Activated CD4-positive, alpha-beta T cell treated with anti-CD3 and anti-CD28 coated beads, Interleukin-2, amount 10 ng/mL, durations not matched to agents 7 days and 5 days (primary cell): ENCODE results near the gene DARS2. TPM values are rescaled to one million over a fixed set of nuclear protein-coding genes. Genes with fewer than 3 reads are reported as not detected.
"Not testable (repeated sequence)": the region's sequence is repeated elsewhere in the genome, so short reads cannot be mapped to it uniquely, and the experiment has no call there.

Source experiments
- CTCF ChIA-PET: fragments of 350-600 bp; sonication (Branson Sonifier 250); formaldehyde crosslinking; loops from one replicate; lab custom pipeline; 2021; ENCODE audit warnings: antibody characterized with exemption; lab: Charles Lee
- POLR2A ChIA-PET: fragments of 350-600 bp; sonication (Branson Sonifier 250); formaldehyde crosslinking; loops from one replicate; lab custom pipeline; 2021; ENCODE audit warnings: antibody characterized with exemption; lab: Charles Lee
- DNase-seq: peaks from one replicate; pipeline ENCODE4 v3.0.0-alpha.2; 2020
- H3K27ac Mint-ChIP-seq: one replicate; pipeline ENCODE4 v1.8.0; 2021; ENCODE audit warnings: mild to moderate bottlenecking, moderate library complexity, mixed read lengths
- H3K27me3 Mint-ChIP-seq: one replicate; pipeline ENCODE4 v1.8.0; 2021; ENCODE audit warnings: mixed read lengths
- H3K36me3 Mint-ChIP-seq: one replicate; pipeline ENCODE4 v1.8.0; 2021; ENCODE audit warnings: low read depth, mixed read lengths
- H3K4me1 Mint-ChIP-seq: one replicate; pipeline ENCODE4 v1.8.0; 2021; ENCODE audit warnings: mixed read lengths
- H3K4me3 Mint-ChIP-seq: one replicate; pipeline ENCODE4 v1.8.0; 2021; ENCODE audit warnings: mild to moderate bottlenecking, moderate library complexity, mixed read lengths
- H3K9me3 Mint-ChIP-seq: one replicate; pipeline ENCODE4 v1.8.0; 2021; ENCODE audit warnings: mixed read lengths
- total RNA-seq, 2 experiments: library from RNA; stranded (reverse); gene quantifications; one replicate each; pipeline ENCODE4 v1.2.3, GENCODE V29; 2021

DARS2 gene
- total RNA-seq, 2 experiments from 2014 or later = 28.1 to 30.8 TPM

- Mint-ChIP-seq H3K4me3 (peak overlapping the region; percentile 95), H3K9me3 (no peaks in the 10 kb centered on the region), H3K27ac (peak overlapping the region; percentile 96), H3K4me1 (peaks cover 46% of the 10 kb centered on the region), H3K36me3 (peaks cover 43% of the 10 kb centered on the region), H3K27me3 (no peaks in the 10 kb centered on the region)
- ChIA-PET POLR2A (no interaction called here), CTCF (no interaction called here)
- no peak for DNase-seq
Measured at GRCh38 chr1:173871091-173871490, 46.6 kb downstream of the DARS2 start.

DNA sequence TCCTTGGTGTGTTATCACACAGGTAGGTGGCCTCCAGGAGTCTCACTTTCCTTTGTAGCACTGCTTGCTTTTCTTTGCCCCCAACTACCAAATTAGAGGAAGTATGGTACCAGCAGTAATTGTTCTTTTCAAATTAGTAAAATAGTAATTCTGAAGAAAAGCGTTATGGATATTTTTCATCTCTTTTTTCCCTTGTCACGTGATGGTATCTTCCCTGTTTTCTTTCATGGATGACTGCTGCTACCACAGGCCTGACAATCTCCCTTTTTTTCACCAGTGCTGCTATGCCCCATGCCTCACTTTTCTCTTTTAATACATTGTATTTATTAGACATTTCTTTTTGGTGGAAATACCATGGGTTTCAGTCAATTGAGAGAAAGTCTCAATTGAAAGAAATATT, 47.0 kb downstream of the DARS2 start:
- peak overlapping the region; percentile 96 for H3K27ac Mint-ChIP-seq
- POLR2A ChIA-PET = no interaction called here
- peaks cover 41% of the 10 kb centered on the region for H3K36me3 Mint-ChIP-seq
- H3K9me3 Mint-ChIP-seq = no peaks in the 10 kb centered on the region
- H3K4me1 Mint-ChIP-seq = peaks cover 42% of the 10 kb centered on the region
- H3K27me3 Mint-ChIP-seq = no peaks in the 10 kb centered on the region
- CTCF ChIA-PET = no interaction called here
- DNase-seq = no peak
- peak overlapping the region; percentile 48 for H3K4me3 Mint-ChIP-seq

- ChIA-PET POLR2A (no interaction called here), CTCF (interaction anchor here (0.6 kb wide), 1 partner anchor 655 kb away, joined by 3 read pairs; no protein-coding TSS in a partner anchor)
- peaks cover 3% of the 10 kb centered on the region for H3K9me3 Mint-ChIP-seq
- no peaks in the 10 kb centered on the region for H3K27me3 Mint-ChIP-seq
- H3K27ac Mint-ChIP-seq = no peak overlapping the region
- peaks cover 31% of the 10 kb centered on the region for H3K36me3 Mint-ChIP-seq
- no peak for DNase-seq
- H3K4me3 Mint-ChIP-seq = no peak overlapping the region
- H3K4me1 Mint-ChIP-seq = peaks cover 8% of the 10 kb centered on the region
Measured at GRCh38 chr1:173876732-173877131, 52.3 kb downstream of the DARS2 start.

- CTCF ChIA-PET = no interaction called here
Measured at GRCh38 chr1:173878251-173878650, 53.8 kb downstream of the DARS2 start.

DNA sequence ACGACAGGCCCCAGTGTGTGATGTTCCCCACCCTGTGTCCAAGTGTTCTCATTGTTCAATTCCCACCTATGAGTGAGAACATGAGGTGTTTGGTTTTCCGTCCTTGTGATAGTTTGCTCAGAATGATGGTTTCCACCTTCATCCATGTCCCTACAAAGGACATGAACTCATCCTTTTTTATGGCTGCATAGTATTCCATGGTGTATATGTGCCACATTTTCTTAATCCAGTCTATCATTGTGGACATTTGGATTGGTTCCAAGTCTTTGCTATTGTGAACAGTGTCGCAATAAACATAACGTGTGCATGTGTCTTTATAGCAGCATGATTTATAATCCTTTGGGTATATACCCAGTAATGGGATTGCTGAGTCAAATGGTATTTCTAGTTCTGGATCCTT, 56.6 kb downstream of the DARS2 start:
- H3K27me3 Mint-ChIP-seq, H3K9me3 Mint-ChIP-seq, CTCF ChIA-PET, H3K4me1 Mint-ChIP-seq, DNase-seq, POLR2A ChIA-PET, H3K4me3 Mint-ChIP-seq, H3K27ac Mint-ChIP-seq: not testable (repeated sequence)
- peaks cover 22% of the 10 kb centered on the region for H3K36me3 Mint-ChIP-seq

More at GRCh38 chr1:173878251-173878650, 53.8 kb downstream of the DARS2 start:
- Mint-ChIP-seq H3K27ac (no peak overlapping the region), H3K4me1 (peaks cover 6% of the 10 kb centered on the region), H3K36me3 (peaks cover 25% of the 10 kb centered on the region), H3K27me3 (no peaks in the 10 kb centered on the region), H3K4me3 (no peak overlapping the region), H3K9me3 (peaks cover 3% of the 10 kb centered on the region)
- POLR2A ChIA-PET = no interaction called here
- no peak for DNase-seq

DNA sequence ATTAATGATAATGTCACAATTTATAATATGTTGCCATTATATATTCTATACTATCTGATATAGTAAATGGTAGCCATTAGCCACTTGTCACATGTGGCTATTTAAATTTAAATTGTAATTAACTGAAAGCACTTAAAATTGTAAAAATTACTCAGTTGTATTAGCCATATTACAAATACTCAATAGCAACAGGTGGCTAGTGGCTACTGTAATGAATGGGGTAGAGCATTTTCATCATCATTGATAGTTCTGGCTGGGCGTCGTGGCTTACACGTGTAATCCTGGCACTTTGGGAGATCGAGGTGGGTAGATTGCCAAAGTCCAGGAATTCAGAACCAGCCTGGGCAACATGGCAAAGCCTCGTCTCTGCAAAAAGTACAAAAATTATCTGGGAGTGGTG, 60.2 kb downstream of the DARS2 start:
- H3K4me3 Mint-ChIP-seq = no peak overlapping the region
- ChIA-PET POLR2A (no interaction called here), CTCF (no interaction called here)
- H3K36me3 Mint-ChIP-seq = peaks cover 33% of the 10 kb centered on the region
- peaks cover 3% of the 10 kb centered on the region for H3K9me3 Mint-ChIP-seq
- H3K27me3 Mint-ChIP-seq = no peaks in the 10 kb centered on the region
- no peak for DNase-seq
- H3K27ac Mint-ChIP-seq = no peak overlapping the region
- H3K4me1 Mint-ChIP-seq = peaks cover 16% of the 10 kb centered on the region

DNA sequence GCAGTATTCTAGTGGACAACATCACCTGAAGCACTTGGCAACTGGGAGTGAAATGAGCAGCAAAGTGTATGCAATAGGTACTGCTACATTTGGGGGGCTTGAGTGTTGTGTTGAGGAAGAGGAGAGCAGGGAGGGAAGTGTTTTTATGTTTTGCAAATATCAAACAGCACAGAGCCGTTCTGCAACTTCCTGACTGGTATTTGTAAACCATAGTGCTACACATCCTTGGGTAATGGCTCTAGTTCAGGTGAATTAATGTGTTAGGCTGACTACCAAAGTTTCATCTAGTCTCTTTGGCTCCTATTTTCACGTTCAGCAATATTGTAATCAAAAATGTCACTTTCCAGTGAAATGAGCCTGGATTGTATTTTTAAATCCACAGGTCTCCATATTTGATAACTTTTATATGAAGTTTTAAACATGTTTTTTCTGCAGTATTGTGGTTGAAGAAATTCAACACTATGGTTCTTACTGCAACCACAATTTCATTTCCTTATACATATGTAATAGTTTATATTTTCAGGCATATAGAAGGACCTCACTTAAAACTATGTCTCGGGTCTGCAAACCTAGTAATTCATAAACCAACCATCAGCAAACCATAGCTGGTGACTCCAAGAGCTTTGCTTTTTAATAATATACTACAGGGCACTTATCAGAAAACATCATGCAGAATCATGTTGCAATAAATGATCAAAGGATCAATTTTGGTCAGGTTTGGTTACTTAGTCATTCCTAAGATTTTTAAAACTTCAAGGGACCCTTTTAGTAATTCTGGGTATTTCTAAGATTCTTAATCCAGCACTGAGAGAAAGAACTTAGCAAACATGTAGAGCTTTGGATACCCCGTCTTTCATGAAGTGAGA, 62.5 kb downstream of the DARS2 start:
- ChIA-PET POLR2A (no interaction called here), CTCF (no interaction called here)
- DNase-seq = no peak
- Mint-ChIP-seq H3K9me3 (no peaks in the 10 kb centered on the region), H3K27me3 (no peaks in the 10 kb centered on the region), H3K4me3 (no peak overlapping the region), H3K27ac (peak overlapping the region; percentile 55), H3K4me1 (peaks cover 16% of the 10 kb centered on the region), H3K36me3 (peaks cover 42% of the 10 kb centered on the region)

DNA sequence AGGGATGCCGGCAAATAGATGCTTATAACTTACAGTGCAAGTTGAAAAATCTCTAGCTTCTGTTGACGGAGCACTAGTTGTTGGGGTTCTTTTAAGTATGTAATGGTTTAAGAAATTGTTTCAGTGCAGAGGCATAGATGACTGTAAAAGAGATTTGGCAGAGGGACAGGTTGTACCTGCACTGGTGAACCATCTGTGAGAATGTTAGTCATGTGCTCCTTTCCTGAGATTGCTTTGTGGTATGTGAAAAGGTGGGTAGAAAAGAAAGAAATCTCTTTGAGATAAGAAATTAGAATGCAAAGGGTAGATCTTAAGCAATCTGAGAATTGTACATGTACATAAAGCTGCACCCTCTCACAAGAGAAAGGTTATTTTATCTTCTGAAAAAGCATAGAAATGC, 63.2 kb downstream of the DARS2 start:
- CTCF ChIA-PET = interaction anchor here (0.5 kb wide), 1 partner anchor 41 kb away, joined by 3 read pairs; no protein-coding TSS in a partner anchor
- H3K27ac Mint-ChIP-seq = no peak overlapping the region
- H3K36me3 Mint-ChIP-seq = peaks cover 42% of the 10 kb centered on the region
- H3K27me3 Mint-ChIP-seq = no peaks in the 10 kb centered on the region
- no peaks in the 10 kb centered on the region for H3K9me3 Mint-ChIP-seq
- DNase-seq = no peak
- POLR2A ChIA-PET = no interaction called here
- H3K4me1 Mint-ChIP-seq = peaks cover 16% of the 10 kb centered on the region
- H3K4me3 Mint-ChIP-seq = no peak overlapping the region

- POLR2A ChIA-PET = no interaction called here
- peaks cover 42% of the 10 kb centered on the region for H3K36me3 Mint-ChIP-seq
Measured at GRCh38 chr1:173888749-173889148, 64.3 kb downstream of the DARS2 start.

DNA sequence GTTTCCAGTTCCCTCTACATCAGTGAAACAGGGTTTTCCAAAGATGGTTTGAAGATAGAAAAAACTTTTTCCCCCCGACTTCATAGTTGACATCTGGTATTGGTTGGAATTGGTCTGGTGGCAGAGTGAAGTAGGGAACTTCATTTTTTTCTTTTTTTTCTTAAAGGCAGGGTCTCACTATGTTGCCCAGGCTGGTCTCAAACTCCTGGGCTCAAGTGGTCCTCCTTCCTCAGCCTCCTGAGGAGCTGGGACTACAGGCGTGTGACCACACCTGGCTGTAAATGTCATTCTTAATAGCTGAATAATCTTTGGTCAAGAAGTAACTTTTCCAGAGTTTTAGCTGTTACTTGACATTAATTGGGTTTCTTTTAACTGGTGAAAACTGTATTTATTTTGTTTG, 65.4 kb downstream of the DARS2 start:
- DNase-seq = no peak
- Mint-ChIP-seq H3K36me3 (peaks cover 48% of the 10 kb centered on the region), H3K27ac (no peak overlapping the region), H3K27me3 (no peaks in the 10 kb centered on the region), H3K9me3 (no peaks in the 10 kb centered on the region), H3K4me1 (peaks cover 16% of the 10 kb centered on the region), H3K4me3 (no peak overlapping the region)
- ChIA-PET POLR2A (no interaction called here), CTCF (interaction anchor here (0.8 to 1.2 kb wide), 2 partner anchors 8 to 58 kb away, joined by 3 read pairs; no protein-coding TSS in a partner anchor)

More at GRCh38 chr1:173888749-173889148, 64.3 kb downstream of the DARS2 start:
- H3K27ac Mint-ChIP-seq = no peak overlapping the region
- peaks cover 16% of the 10 kb centered on the region for H3K4me1 Mint-ChIP-seq
- H3K4me3 Mint-ChIP-seq = no peak overlapping the region
- H3K27me3 Mint-ChIP-seq = no peaks in the 10 kb centered on the region
- CTCF ChIA-PET = interaction anchor here (1.2 kb wide), 1 partner anchor 9 kb away, joined by 3 read pairs; no protein-coding TSS in a partner anchor
- H3K9me3 Mint-ChIP-seq = no peaks in the 10 kb centered on the region
- DNase-seq = no peak

- no peak for DNase-seq
- ChIA-PET POLR2A (no interaction called here), CTCF (no interaction called here)
- H3K27ac Mint-ChIP-seq = no peak overlapping the region
- H3K9me3 Mint-ChIP-seq = no peaks in the 10 kb centered on the region
- H3K27me3 Mint-ChIP-seq = no peaks in the 10 kb centered on the region
- H3K4me3 Mint-ChIP-seq = no peak overlapping the region
- peaks cover 24% of the 10 kb centered on the region for H3K36me3 Mint-ChIP-seq
- no peaks in the 10 kb centered on the region for H3K4me1 Mint-ChIP-seq
Measured at GRCh38 chr1:173893611-173894010, 69.1 kb downstream of the DARS2 start.

DNA sequence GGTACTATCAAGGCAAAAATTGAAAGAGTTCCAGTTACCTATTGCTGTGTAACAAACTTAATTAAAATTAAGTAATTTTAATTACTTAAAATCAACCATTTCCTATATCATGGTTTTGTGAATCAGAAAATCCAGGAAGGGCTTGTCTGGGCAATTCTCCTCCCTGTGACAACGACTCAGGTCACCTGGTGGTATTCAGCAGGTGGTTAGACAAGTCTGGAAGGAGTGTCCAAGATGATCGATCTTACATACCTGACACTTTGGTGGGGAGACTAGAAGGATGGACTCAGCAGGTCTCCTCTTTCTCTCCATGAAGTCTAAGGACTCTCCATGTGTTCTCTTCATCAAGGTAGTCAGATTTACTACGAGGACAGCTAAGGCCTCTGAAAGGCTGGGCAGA, 69.7 kb downstream of the DARS2 start:
- CTCF ChIA-PET = no interaction called here
- Mint-ChIP-seq H3K4me1 (no peaks in the 10 kb centered on the region), H3K27ac (no peak overlapping the region), H3K36me3 (peaks cover 24% of the 10 kb centered on the region), H3K4me3 (no peak overlapping the region), H3K27me3 (no peaks in the 10 kb centered on the region), H3K9me3 (no peaks in the 10 kb centered on the region)
- POLR2A ChIA-PET = interaction anchor here (0.6 kb wide), 1 partner anchor 259 kb away, joined by 3 read pairs; no protein-coding TSS in a partner anchor
- no peak for DNase-seq

DNA sequence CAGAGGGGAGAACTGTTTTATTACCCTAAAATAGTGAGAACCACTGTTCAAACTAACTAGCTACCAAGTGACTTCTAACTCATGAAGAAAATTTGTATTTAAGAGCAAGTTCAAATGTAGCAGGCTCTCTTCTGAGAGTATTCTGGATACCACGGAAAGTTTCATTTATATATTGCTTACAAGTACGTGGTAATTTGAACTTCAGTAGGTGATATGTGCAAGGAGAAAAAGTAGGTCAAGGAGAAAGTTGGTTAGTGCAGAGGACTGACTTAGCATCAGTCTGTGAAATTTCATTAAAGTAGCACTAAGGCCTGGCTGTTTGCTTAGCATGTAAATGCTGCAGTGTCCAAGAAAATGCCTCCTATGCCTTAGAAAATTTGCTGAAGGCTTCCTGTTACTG, 76.0 kb downstream of the DARS2 start:
- peaks cover 4% of the 10 kb centered on the region for H3K36me3 Mint-ChIP-seq
- ChIA-PET POLR2A (no interaction called here), CTCF (no interaction called here)
- no peak overlapping the region for H3K27ac Mint-ChIP-seq
- H3K4me3 Mint-ChIP-seq = no peak overlapping the region
- no peak for DNase-seq
- H3K9me3 Mint-ChIP-seq = no peaks in the 10 kb centered on the region
- H3K27me3 Mint-ChIP-seq = no peaks in the 10 kb centered on the region
- H3K4me1 Mint-ChIP-seq = peaks cover 3% of the 10 kb centered on the region
